Mononuclear cell (primary cell): ENCODE measurements around the gene B4GALNT4. TPM values are rescaled to one million over a fixed set of nuclear protein-coding genes. Genes with fewer than 3 reads are reported as not detected.
"Not testable (repeated sequence)": the region's sequence is repeated elsewhere in the genome, so short reads cannot be mapped to it uniquely, and the experiment has no call there.

Experiments
- H3K27me3 ChIP-seq: 2 replicates; pipeline ENCODE4 v1.6.0; 2011; ENCODE audit warnings: low read length, control low read depth; ENCODE audit not compliant: insufficient read depth
- H3K4me1 ChIP-seq: 2 replicates; pipeline ENCODE4 v1.5.1; 2011; ENCODE audit warnings: mild to moderate bottlenecking, low read length, control low read depth; ENCODE audit not compliant: insufficient read depth
- H3K4me3 ChIP-seq: 2 replicates; pipeline ENCODE4 v1.5.1; 2011; ENCODE audit warnings: mild to moderate bottlenecking, low read length, moderate library complexity
- H3K9me3 ChIP-seq: 2 replicates; pipeline ENCODE4 v1.5.1; 2011; ENCODE audit warnings: low read depth, mild to moderate bottlenecking, control low read depth, low read length
- total RNA-seq: library from RNA; depleted of rRNA; stranded (reverse); fragments of >200 nt; gene quantifications from one replicate; pipeline ENCODE4 v1.2.3, GENCODE V29; 2012

Gene B4GALNT4
- total RNA-seq, 1 donor, result 0.21 TPM

DNA sequence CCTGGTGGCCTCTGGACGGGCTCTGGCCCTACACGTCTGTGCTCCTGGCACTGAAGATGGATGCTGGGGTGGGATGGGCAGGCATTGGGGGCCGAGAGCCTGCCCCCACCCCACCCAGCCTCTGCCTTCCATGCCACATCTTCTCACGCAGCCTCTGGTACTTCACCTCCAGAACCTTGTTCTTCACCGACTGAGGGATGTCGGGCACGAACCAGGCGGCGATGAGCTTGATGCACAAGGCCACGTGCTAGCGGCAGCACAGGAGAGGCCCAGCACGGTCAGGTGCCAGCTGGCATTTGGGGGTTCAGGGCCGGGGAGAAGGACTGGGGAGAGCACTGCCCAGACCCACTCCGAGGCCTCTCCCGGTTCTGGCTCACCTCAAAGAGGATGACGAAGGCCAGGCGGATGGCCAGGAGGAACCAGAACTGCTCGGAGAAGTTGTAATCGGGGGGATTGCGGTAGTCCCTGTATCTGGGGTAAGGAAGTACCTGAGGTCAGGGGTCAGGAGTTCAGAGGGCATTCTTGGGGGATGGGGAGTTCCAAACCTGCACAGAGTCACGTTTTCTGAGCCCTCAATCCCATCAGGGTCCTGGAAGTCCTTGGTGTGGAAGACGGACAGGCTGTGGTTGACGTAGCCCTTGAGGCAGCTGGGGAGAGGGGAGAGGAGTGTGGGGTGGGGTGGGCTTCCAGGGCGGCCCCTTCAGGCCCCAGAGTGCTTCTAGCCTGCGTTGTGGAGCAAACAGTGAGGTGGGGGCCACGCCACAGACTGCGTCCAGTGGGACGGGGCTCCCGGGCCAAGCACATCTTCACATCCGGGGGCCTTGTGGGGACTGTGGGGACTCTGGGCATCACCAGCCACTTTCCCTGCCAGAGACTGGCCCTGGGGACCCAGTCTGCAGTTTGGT, 49.3 kb downstream of the B4GALNT4 start:
- Histone ChIP-seq H3K27me3 (no peaks in the 10 kb centered on the region), H3K9me3 (no peaks in the 10 kb centered on the region), H3K4me1 (peaks cover 30% of the 10 kb centered on the region), H3K4me3 (no peak overlapping the region)

DNA sequence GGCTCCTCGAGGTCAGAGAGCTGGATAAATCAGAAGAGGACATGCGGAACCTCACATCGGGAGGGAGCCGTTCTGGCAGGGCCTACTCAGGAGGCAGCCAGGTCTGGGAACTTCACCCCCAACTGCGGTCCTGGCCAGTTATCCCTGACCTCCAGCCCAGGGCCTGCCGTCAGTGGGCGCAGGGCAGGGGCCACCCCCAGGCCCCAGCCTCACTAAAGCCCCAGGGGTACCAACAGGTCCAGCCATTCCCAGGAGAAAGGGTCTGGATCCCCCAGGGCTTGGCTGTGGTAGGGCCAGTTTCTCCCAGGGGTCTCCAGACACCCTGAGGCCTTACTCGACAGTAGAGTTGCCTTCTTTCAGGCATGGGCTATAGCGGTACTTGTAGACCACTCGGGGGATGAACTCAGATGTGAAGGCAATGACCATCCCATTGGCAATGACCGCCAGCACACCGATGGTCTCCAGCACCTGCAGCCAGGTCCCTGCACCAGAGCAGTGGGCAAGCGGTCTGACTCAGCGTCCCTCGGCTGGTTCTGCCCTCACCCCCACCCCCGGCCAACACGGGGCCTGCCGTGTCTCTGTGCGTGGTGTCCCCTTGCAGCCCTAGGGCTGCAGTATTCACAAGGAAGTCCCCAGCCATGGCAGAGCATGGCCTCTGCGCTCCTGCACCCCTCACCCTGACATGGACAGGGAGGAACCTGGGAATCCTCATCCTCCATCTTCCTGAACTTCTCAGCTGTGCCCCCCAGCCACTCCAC, 50.1 kb downstream of the B4GALNT4 start:
- Histone ChIP-seq H3K27me3 (no peaks in the 10 kb centered on the region), H3K4me1 (peaks cover 26% of the 10 kb centered on the region), H3K4me3 (no peak overlapping the region), H3K9me3 (no peaks in the 10 kb centered on the region)

DNA sequence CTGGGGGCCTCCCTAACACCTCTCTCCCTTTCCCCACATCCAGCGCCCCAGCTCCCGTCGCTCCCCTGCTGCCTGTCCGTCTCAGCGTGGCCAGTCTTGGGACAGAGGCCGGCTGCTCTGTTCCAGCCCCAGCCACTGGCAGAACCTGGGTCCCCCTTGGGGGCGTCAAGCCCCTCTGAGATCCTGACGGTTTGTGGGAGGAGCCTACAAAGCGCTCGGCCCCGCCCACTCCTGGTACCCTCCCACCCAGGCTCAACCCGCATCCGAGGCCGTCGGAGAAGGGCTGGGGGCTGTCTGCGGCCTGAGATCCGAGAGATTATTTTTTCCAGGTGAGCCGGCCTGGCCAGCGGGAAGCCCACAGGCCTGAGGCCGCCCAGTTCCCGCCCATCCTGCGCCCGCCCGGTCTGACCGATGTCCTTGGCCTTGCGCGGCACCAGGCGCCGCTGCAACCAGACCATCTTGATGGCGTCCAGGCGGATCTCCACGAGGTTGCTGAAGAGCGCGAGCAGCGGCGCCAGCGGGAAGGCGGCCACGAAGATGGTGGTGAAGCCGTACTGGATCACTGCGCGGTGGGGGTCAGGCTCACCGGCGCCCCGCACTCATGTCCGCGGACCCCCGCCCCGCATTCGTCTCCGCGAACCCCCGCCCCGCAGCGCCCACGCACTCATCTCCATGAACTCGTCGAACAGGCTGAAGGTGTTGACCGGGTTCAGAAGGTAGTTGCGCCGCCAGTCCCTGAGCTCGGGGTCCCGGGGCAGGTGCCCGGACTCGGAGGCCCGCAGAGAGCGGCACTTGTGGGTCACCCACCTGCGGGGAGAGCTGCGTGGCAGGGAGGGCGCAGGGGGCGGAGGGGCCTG, 51.0 kb downstream of the B4GALNT4 start:
- Histone ChIP-seq H3K27me3 (no peaks in the 10 kb centered on the region), H3K4me1 (peaks cover 20% of the 10 kb centered on the region), H3K9me3 (no peaks in the 10 kb centered on the region), H3K4me3 (no peak overlapping the region)

DNA sequence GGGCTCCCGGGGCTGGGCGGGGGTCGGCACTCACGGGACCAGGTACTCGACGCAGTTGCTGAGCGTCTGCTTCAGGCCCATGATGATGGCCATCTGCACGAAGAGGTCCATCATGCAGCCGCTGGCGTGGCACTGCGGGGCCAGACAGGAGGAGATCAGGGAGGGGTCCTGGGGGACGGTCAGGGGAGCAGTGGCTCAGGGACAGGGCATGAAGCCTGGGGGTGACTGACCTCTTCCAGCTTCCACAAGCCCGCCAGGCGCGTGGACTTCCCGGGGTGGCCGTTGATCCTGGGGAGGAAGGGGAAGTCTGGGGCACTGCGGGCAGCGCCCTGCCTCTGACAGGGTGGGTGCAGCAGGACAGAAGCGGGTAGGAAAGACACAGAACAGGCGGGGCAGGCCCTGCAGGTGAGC, 51.6 kb downstream of the B4GALNT4 start:
- Histone ChIP-seq H3K9me3 (no peaks in the 10 kb centered on the region), H3K27me3 (no peaks in the 10 kb centered on the region), H3K4me3 (no peak overlapping the region), H3K4me1 (peaks cover 14% of the 10 kb centered on the region)

DNA sequence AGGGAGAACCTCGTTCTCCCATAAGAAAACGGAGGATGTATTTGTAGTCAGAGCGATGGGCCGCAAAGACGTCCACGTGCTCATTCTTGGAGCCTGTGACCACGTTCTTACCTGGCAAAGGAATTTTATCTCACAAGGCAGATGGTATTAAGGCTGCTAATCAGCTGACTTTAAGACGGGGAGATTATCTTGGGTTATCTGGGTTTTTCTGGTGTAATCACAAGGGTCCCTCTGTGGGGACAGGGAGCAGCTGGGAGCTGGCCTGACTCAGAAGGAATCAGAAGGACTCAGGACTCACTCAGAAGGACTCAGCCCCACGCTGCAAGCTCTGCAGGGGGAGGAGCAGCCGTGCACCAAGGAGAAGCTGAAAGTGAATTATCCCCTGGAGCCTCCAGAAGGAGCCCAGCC, 53.0 kb downstream of the B4GALNT4 start:
- no peaks in the 10 kb centered on the region for H3K9me3 ChIP-seq
- H3K4me1 ChIP-seq, result peaks cover 6% of the 10 kb centered on the region
- H3K4me3 ChIP-seq, result no peak overlapping the region

DNA sequence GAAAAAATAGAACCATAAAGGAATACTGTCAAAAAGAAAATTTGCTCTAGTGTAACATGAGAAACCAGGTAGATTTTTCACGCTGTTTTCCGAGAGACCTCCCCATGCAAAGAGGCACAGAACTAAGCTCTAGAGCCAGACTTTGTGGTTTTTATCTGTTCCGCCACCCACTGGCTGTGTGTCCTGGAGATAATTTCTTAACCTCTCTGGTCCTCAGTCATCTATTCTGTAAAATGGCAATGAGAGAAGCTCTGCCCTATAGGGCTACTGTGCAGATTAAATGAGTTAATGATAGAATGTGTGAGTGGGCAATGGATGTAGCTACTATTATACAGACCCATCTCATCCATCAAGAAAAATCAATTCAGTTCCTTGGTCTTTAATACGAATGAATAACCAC, 54.9 kb downstream of the B4GALNT4 start:
- Histone ChIP-seq H3K4me3 (no peak overlapping the region), H3K27me3 (no peaks in the 10 kb centered on the region), H3K9me3 (no peaks in the 10 kb centered on the region), H3K4me1 (no peaks in the 10 kb centered on the region)

More for the DNA sequence above, 53.0 kb downstream of the B4GALNT4 start:
- no peaks in the 10 kb centered on the region for H3K27me3 ChIP-seq

DNA sequence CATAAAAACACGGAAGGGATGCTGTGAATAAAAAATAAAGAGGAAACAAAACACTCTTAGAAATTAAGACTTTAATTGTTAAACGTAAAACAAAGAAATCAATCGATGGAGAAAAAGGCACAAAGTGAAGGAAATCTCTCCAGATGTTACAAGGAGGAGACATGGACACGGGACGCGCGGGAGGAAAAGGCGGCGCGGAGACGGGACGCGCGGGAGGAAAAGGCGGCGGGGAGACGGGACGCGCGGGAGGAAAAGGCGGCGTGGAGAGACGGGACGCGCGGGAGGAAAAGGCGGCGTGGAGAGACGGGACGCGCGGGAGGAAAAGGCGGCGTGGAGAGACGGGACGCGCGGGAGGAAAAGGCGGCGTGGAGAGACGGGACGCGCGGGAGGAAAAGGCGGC, 55.5 kb downstream of the B4GALNT4 start:
- not testable (repeated sequence) for H3K9me3 ChIP-seq, H3K4me1 ChIP-seq, H3K27me3 ChIP-seq, H3K4me3 ChIP-seq

DNA sequence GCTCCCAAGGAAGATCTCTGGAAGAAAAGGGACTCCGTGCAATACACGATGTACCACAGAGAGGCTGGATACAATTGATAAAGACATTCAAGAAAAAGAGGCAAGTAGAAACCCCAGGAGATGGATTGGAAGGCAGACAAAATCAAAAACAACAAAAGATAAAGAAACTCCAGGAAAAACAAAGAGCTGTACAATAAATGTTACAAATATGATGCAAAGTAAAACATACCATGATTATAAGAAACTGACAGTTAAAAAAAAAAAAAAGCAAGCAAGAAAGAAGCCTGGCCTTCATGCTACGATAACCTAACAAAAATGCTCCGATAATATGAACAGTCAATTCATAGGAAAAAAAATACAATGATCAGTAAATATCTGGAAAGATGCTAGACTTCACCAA, 56.0 kb downstream of the B4GALNT4 start:
- no peak overlapping the region for H3K4me3 ChIP-seq
- H3K27me3 ChIP-seq, result no peaks in the 10 kb centered on the region
- H3K9me3 ChIP-seq, result no peaks in the 10 kb centered on the region
- no peaks in the 10 kb centered on the region for H3K4me1 ChIP-seq

DNA sequence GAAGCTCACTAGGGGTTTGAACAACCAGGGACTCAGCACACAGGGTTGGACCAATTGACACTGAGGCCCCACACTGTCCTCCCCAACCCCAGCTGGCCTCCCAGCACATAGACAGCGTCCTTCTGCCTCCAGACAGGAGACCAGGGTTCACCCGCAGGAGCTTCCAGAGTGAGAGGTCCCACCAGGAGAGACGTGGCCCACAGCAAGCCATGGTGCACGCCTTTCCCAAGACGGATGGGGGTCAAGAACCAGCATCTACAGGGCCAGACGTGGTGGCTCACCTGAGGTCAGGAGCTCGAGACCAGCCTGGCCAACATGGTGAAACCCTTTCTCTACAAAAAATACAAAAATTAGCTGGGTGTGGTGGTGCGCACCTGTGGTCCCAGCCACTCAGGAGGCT, 57.6 kb downstream of the B4GALNT4 start:
- no peaks in the 10 kb centered on the region for H3K9me3 ChIP-seq
- H3K27me3 ChIP-seq, result no peaks in the 10 kb centered on the region
- H3K4me1 ChIP-seq, result no peaks in the 10 kb centered on the region
- H3K4me3 ChIP-seq, result no peak overlapping the region

DNA sequence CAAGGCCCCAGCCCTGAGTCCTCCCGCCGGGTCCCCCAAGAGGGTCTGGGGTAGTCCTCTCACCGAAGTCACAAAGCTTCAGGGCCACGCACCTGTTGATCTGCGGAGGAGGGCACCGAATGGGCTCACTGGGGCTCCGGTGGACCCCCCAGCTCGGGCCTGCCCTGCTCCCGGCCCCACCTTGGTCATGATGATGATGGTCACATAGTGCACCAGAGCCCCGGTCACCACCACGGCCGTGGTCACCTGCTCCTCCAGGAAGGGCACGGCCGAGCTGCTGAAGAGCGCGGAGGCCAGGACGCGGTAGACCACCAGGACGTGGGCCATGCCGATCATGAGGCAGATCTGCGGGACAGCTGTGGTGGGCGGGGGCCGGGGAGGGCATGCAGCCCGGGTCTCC, 59.0 kb downstream of the B4GALNT4 start:
- H3K27me3 ChIP-seq, result no peaks in the 10 kb centered on the region
- no peaks in the 10 kb centered on the region for H3K4me1 ChIP-seq
- no peak overlapping the region for H3K4me3 ChIP-seq
- no peaks in the 10 kb centered on the region for H3K9me3 ChIP-seq

DNA sequence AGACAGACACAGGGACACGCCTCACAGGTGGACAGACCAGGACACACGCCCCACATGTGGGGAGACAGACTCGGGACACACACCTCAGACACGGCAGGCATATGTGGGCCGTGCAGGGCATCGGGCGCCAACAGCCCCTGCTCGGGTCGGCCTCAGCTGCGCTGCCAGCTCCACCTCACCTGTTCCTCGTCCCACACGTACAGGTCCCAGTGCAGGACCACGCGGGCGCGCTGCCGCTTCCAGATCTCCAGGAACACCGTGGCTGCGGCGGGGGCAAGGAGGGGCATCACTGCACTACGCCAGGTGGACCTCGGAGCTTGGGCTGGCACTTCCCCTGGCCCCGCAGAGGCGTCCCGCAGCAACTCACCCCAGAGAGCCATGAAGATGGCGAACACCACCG, 60.1 kb downstream of the B4GALNT4 start:
- no peaks in the 10 kb centered on the region for H3K9me3 ChIP-seq
- no peaks in the 10 kb centered on the region for H3K27me3 ChIP-seq
- H3K4me1 ChIP-seq, result no peaks in the 10 kb centered on the region
- no peak overlapping the region for H3K4me3 ChIP-seq

DNA sequence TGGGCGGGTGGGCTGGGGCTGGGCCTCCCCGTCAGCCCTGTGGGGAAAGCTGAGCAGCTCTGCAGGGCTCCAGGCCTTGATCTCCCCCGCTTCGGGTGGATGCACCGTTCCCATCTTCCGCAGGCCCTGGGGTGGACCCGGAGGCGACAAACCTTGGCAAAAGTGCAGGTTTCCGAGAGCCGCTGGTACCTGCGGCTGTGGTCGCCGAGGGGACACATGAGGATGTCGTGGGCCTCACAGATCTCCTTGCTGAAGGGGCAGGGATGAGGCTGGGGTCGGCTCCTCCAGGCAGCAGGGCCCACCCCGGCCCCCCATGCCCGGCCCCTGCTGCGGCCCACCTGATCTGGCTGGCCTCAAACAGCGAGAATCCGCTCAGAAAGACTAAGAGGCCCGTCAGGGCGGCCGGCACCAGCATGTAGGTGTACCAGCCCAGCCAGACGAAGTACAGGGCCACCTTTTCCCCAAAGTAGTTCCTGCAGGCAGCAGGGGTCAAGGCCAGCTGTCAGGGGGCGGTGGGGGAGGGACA, 60.7 kb downstream of the B4GALNT4 start:
- no peaks in the 10 kb centered on the region for H3K27me3 ChIP-seq
- no peaks in the 10 kb centered on the region for H3K4me1 ChIP-seq
- no peak overlapping the region for H3K4me3 ChIP-seq
- H3K9me3 ChIP-seq, result no peaks in the 10 kb centered on the region
